Stomach (tissue), 4 donors: ENCODE measurements around the gene MKNK2.

ENCODE experiments used
- CTCF ChIP-seq, 7 experiments: fragments of 450-650 bp in 4 of 7; fragments of 200-600 bp in 3 of 7; sonication (generic) in 3 of 7; IDR thresholded peaks; one replicate each; pipeline ENCODE4 v1.5.1; 2016 to 2019; ENCODE audit warnings: antibody characterized with exemption in 7 of 7, control low read depth in 2 of 7, mild to moderate bottlenecking in 1 of 7
- EP300 ChIP-seq: sonication (generic); formaldehyde crosslinking; IDR thresholded peaks from one replicate; pipeline ENCODE4 v1.6.1; 2017; ENCODE audit warnings: antibody characterized with exemption

GRCh38 chr19:2044709-2045500, 6.1 kb downstream of the MKNK2 start:
- TF ChIP-seq EP300 (no peak), CTCF (IDR thresholded peaks at IDR 0.05) (no peak)
